AG04450 (cell line): Measurements from ENCODE around the gene KRTDAP. TPM values are rescaled to one million over a fixed set of nuclear protein-coding genes. Genes with fewer than 3 reads are reported as not detected.

Experiments
- CTCF ChIA-PET: fragments of 300-600, 350-600 bp; formaldehyde crosslinking; extraction: SDS; loops from one replicate; lab custom pipeline; 2022; ENCODE audit warnings: antibody characterized with exemption, inconsistent platforms; lab: Charles Lee
- POLR2A ChIA-PET: fragments of 350-600 bp; formaldehyde crosslinking; extraction: SDS; loops from one replicate; lab custom pipeline; 2021; ENCODE audit warnings: antibody characterized with exemption, inconsistent platforms; lab: Yijun Ruan, JAX
- DNase-seq: peaks from one replicate; pipeline ENCODE4 v3.0.0-alpha.2; 2011; ENCODE audit warnings: low read depth, low spot score
- H3K27ac ChIP-seq: one replicate; pipeline ENCODE4 v1.5.1; 2012; ENCODE audit warnings: low read depth, low read length, control low read depth
- H3K27me3 ChIP-seq: one replicate; pipeline ENCODE4 v1.6.0; 2012; ENCODE audit warnings: low read length; ENCODE audit not compliant: control insufficient read depth, insufficient read depth
- H3K4me3 ChIP-seq: 2 replicates; pipeline ENCODE4 v1.5.1; 2011; ENCODE audit warnings: mild to moderate bottlenecking, low read depth, low read length, control low read depth
- H3K9me3 ChIP-seq: 2 replicates; pipeline ENCODE4 v1.5.1; 2012; ENCODE audit warnings: low read length; ENCODE audit not compliant: control insufficient read depth, insufficient read depth
- polyA plus RNA-seq: library from polyadenylated mRNA; depleted of rRNA; stranded (reverse); fragments of >200 nt; gene quantifications from 2 replicates; pipeline ENCODE4 v1.2.3, GENCODE V29; 2011
- TF ChIP-seq, protein P1 (sequence below): IDR thresholded peaks from 2 replicates; pipeline ENCODE4 v1.5.1; 2011; ENCODE audit warnings: low read depth, low read length, control low read depth, inconsistent platforms

The KRTDAP gene
- polyA plus RNA-seq, 1 experiment, result not detected

DNA sequence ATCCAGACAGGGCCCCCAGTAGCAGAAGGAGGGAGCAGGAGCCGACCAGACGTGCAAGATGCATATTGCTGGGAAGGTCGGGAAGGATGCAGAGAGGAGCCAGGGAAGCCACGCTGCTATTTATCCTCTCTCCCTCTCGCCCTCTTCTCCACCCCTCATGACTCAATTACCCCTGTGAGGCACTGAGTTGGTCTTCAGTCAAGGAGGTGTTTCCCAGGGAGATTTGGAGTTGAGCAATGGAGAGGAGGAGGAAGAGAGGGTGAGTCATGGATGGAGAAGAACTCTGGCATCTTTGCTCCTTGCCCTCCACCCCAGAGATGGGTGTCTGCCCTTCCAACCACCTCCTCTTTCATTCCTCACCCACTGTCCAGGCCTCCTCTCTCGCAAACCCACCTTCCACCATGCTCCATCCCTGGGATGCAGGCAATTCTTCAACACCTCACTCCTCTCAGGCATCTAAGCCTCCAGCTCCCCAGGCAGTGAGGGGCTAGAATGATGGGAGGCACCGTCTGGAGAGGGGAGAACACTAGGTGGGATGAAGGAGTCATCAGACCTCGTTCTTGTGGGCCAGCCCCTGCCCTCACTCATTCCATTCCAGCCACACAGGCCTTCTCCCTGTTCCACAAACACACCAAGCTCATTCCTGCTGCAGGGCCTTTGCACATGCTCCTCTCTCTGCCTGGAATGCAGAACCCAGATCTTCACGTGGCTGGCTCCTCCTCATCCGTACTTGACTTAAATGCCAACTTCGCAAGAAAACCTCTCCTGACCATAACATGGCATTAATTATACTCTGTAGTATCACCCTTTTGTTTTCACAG is 38.2 kb upstream of the KRTDAP start, which contains the start of gene SBSN:
SBSN (minus strand) TSS at position 94 of the 821 bp plus-strand sequence; CDS start at position 64, 30 bp downstream.
- CTCF ChIA-PET, result interaction anchor here (1.0 kb wide), 1 partner anchor 18 kb away, joined by 3 read pairs; no protein-coding TSS in a partner anchor
- Histone ChIP-seq H3K4me3 (no peak within 1 kb of the TSS), H3K27me3 (peaks cover 9% of the 10 kb centered on the region), H3K9me3 (peaks cover 4% of the 10 kb centered on the region; the same call in 1 of the 2 replicates), H3K27ac (no peak within 1 kb of the TSS)
- TF ChIP-seq, protein P1, sequence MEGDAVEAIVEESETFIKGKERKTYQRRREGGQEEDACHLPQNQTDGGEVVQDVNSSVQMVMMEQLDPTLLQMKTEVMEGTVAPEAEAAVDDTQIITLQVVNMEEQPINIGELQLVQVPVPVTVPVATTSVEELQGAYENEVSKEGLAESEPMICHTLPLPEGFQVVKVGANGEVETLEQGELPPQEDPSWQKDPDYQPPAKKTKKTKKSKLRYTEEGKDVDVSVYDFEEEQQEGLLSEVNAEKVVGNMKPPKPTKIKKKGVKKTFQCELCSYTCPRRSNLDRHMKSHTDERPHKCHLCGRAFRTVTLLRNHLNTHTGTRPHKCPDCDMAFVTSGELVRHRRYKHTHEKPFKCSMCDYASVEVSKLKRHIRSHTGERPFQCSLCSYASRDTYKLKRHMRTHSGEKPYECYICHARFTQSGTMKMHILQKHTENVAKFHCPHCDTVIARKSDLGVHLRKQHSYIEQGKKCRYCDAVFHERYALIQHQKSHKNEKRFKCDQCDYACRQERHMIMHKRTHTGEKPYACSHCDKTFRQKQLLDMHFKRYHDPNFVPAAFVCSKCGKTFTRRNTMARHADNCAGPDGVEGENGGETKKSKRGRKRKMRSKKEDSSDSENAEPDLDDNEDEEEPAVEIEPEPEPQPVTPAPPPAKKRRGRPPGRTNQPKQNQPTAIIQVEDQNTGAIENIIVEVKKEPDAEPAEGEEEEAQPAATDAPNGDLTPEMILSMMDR, result no peak
- POLR2A ChIA-PET, result no interaction called here
- no peak for DNase-seq

DNA sequence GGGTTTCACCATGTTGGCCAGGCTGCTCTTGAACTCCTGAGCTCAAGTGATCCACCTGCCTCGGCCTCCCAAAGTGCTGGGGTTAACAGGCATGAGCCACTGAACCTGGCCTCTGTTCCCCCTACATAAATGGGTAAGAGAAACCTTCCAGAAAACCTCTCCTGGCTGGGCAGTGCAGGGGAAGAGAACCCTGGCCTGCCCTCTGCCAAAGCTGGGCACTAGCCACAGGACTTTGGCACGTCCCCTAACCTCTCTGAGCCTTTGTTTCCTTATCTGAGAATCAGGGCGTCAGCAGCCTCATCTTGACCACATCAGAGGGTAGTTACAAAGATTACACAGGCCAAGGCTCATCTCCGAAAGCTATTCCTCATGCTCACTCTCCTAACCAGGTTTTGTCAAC is 35.6 kb upstream of the KRTDAP start:
- H3K4me3 ChIP-seq, result no peak overlapping the region
- H3K9me3 ChIP-seq, result no peaks in the 10 kb centered on the region
- ChIA-PET POLR2A (no interaction called here), CTCF (no interaction called here)
- H3K27ac ChIP-seq, result no peak overlapping the region
- TF ChIP-seq, protein P1, result no peak
- H3K27me3 ChIP-seq, result peaks cover 2% of the 10 kb centered on the region
- DNase-seq, result no peak

DNA sequence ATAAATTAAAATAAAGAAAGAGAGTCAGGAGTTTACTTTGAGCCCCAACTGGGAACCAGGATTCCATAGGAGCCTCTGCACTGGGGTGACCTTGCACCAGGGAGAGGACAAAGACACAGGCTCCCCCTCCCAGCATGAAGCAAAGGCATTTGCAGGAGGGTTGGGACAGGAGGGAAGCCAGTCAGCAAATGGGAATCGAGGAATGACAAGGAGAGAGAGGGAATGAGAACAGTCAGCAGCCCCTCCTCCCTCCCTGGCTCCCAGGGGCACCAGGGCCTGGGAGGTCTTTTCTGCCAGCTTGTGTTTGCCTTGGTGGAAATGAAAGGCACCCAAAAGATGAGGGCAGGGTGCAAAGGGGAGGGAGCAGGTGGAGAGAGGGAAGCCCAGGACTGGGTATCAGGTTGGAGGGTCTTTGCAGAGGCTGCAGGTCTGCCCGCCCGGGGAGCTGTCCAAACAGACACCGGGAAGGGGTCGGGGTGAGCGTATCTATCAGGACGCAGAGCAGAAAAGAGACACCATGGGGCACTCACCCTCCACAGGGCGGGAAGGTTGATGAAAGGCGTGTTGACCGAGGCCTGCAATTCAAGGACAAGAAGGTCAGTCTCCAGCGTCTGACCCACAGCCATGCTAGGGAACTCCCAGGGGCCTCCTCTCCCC is 34.0 kb upstream of the KRTDAP start:
- no peaks in the 10 kb centered on the region for H3K9me3 ChIP-seq
- TF ChIP-seq, protein P1, result no peak
- no peak for DNase-seq
- H3K4me3 ChIP-seq, result no peak overlapping the region
- peaks cover 2% of the 10 kb centered on the region for H3K27me3 ChIP-seq
- no peak overlapping the region for H3K27ac ChIP-seq
- CTCF ChIA-PET, result no interaction called here
- POLR2A ChIA-PET, result no interaction called here

DNA sequence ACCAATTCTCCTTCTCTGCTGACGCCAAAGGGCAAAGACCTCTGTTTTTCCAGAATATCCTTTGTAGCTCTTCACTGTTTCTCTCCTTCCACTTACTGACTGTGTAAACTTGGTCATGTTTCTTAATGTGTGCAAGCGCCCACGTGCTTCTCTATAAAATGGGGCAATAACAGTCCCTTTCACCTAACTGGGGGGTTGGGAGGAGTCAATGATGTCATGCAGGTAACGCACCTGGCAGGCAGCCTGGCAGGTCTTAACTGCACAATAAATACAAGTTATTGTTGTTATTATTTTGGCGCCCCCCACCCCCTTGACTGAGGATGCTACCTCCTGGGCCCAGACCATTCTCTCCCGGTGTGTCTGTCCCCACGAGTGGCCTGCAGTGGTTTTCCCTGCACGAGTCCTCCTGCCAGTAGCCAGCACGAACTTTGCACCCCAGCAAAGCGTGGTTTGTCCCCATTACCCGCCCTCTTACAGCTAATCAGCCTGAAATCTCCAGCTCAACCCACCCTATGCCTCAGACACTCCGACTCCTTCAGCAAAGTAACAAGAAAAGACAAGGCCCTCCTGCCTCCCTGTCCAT is 32.6 kb upstream of the KRTDAP start:
- TF ChIP-seq, protein P1, result no peak
- Histone ChIP-seq H3K9me3 (no peaks in the 10 kb centered on the region), H3K27me3 (peaks cover 2% of the 10 kb centered on the region), H3K27ac (no peak overlapping the region), H3K4me3 (no peak overlapping the region)
- POLR2A ChIA-PET, result no interaction called here
- DNase-seq, result no peak
- CTCF ChIA-PET, result interaction anchor here (0.9 to 1.0 kb wide), 2 partner anchors 13 to 28 kb away, joined by 3 read pairs; no protein-coding TSS in a partner anchor
